Hepatocyte (in vitro differentiated cells): ENCODE data around the gene UGT1A1. TPM values are rescaled to one million over a fixed set of nuclear protein-coding genes. Genes with fewer than 3 reads are reported as not detected.

Experiments
- DNase-seq: peaks from one replicate; pipeline ENCODE4 v3.0.0-alpha.2; 2016; ENCODE audit warnings: low spot score
- H2AFZ ChIP-seq: fragments of 200-600 bp; sonication (generic); 2 replicates; pipeline ENCODE4 v1.6.0; 2016; ENCODE audit warnings: antibody characterized with exemption, mild to moderate bottlenecking
- H3K27ac ChIP-seq: fragments of 200-600 bp; sonication (generic); 2 replicates; pipeline ENCODE4 v1.5.1; 2016; ENCODE audit warnings: mild to moderate bottlenecking
- H3K27me3 ChIP-seq: fragments of 200-600 bp; sonication (generic); 2 replicates; pipeline ENCODE4 v1.6.1; 2016
- H3K36me3 ChIP-seq: fragments of 200-600 bp; sonication (generic); replicated peaks from 2 replicates; pipeline ENCODE4 v1.5.1; 2016; ENCODE audit warnings: low read depth; ENCODE audit not compliant: insufficient read depth
- H3K4me1 ChIP-seq: fragments of 200-600 bp; sonication (generic); 2 replicates; pipeline ENCODE4 v1.5.1; 2016; ENCODE audit warnings: mild to moderate bottlenecking, moderate library complexity; ENCODE audit not compliant: insufficient read depth
- H3K4me2 ChIP-seq: fragments of 200-600 bp; sonication (generic); 2 replicates; pipeline ENCODE4 v1.6.0; 2016
- H3K4me3 ChIP-seq: fragments of 200-600 bp; sonication (generic); 2 replicates; pipeline ENCODE4 v1.5.1; 2016; ENCODE audit warnings: mild to moderate bottlenecking
- H3K79me2 ChIP-seq: fragments of 200-600 bp; sonication (generic); 2 replicates; pipeline ENCODE4 v1.6.0; 2017; ENCODE audit warnings: mild to moderate bottlenecking
- H3K9me2 ChIP-seq: fragments of 200-600 bp; sonication (generic); replicated peaks from 2 replicates; pipeline ENCODE4 v1.6.0; 2017; ENCODE audit warnings: mild to moderate bottlenecking; ENCODE audit not compliant: insufficient read depth
- H3K9me3 ChIP-seq: fragments of 200-600 bp; sonication (generic); 2 replicates; pipeline ENCODE4 v1.5.1; 2016; ENCODE audit warnings: low read depth, mild to moderate bottlenecking
- H4K20me1 ChIP-seq: fragments of 200-600 bp; sonication (generic); 2 replicates; pipeline ENCODE4 v1.6.0; 2016; ENCODE audit warnings: mild to moderate bottlenecking; ENCODE audit not compliant: insufficient read depth, poor library complexity, severe bottlenecking
- EZH2 ChIP-seq: fragments of 200-600 bp; sonication (generic); IDR thresholded peaks from 2 replicates; pipeline ENCODE4 v1.6.1; 2016; ENCODE audit warnings: antibody characterized with exemption, mild to moderate bottlenecking, borderline replicate concordance
- EZH2phosphoT487 ChIP-seq: fragments of 200-600 bp; sonication (generic); IDR thresholded peaks from one replicate; pipeline ENCODE4 v1.6.1; 2018; ENCODE audit warnings: antibody characterized with exemption, mild to moderate bottlenecking, low read depth, moderate library complexity; ENCODE audit not compliant: unreplicated experiment, severe bottlenecking
- whole genome bisulfite sequencing: methylation state at CpG from one replicate; pipeline ENCODE4 v1.1.6; 2016; ENCODE audit warnings: low lambda C conversion rate; ENCODE audit errors: missing lambda C conversion rate; 5-methylcytosine and 5-hydroxymethylcytosine counted together
- polyA plus RNA-seq: library from polyadenylated mRNA; unstranded; fragments of >200 nt; fragmentation: Nextera tagmentation; extraction: Ambion mirVana; gene quantifications from 2 replicates; pipeline ENCODE4 v1.2.1, GENCODE V29; 2016
- total RNA-seq: library from RNA; depleted of rRNA; stranded (reverse); fragments of >200 nt; gene quantifications from 2 replicates; pipeline ENCODE4 v1.2.3, GENCODE V29; 2014
- TF ChIP-seq, protein P1 (sequence below): fragments of 200-600 bp; sonication (generic); IDR thresholded peaks from 2 replicates; pipeline ENCODE4 v1.5.1; 2016; ENCODE audit warnings: antibody characterized with exemption, mild to moderate bottlenecking; ENCODE audit not compliant: poor library complexity

The UGT1A1 gene
- total and polyA plus RNA-seq, 2 experiments from 2014 or later = 0.53 to 0.91 TPM

DNA sequence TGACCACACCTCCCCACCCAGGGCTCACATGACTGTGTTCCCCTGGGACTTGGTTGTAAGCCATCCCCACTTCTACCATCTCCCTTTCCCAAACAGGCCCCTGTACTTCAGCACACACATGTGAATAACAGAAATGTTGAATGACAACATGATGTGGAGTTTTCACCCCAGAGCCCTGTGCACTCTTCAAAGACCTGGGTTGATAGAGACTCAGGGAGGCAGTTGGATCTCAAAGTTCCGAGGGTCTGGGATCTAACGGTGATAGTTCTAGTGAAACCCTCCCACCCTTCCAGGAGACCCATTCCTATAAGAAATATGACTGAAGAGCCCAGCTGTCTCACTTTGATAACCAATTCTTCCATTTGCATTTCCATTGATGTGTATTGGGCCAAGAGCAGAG lies 18.0 kb downstream of the UGT1A1 start, which contains the start of gene MROH2A:
MROH2A (plus strand) TSS at position 301 of the 400 bp plus-strand sequence. CDS start 1,029 bp downstream, outside the sequence.
- H3K36me3 ChIP-seq = no peaks in the 10 kb centered on the region
- H3K4me1 ChIP-seq = no peaks in the 10 kb centered on the region
- H4K20me1 ChIP-seq = no peaks in the 10 kb centered on the region
- WGBS = 90% methylated on average over 2 of the region's 2 CpGs
- no peaks in the 10 kb centered on the region for H3K79me2 ChIP-seq
- no peak within 1 kb of the TSS for H3K4me2 ChIP-seq
- no peak within 1 kb of the TSS for H2AFZ ChIP-seq
- TF ChIP-seq EZH2 (no peak), EZH2phosphoT487 (no peak)
- TF ChIP-seq, protein P1, sequence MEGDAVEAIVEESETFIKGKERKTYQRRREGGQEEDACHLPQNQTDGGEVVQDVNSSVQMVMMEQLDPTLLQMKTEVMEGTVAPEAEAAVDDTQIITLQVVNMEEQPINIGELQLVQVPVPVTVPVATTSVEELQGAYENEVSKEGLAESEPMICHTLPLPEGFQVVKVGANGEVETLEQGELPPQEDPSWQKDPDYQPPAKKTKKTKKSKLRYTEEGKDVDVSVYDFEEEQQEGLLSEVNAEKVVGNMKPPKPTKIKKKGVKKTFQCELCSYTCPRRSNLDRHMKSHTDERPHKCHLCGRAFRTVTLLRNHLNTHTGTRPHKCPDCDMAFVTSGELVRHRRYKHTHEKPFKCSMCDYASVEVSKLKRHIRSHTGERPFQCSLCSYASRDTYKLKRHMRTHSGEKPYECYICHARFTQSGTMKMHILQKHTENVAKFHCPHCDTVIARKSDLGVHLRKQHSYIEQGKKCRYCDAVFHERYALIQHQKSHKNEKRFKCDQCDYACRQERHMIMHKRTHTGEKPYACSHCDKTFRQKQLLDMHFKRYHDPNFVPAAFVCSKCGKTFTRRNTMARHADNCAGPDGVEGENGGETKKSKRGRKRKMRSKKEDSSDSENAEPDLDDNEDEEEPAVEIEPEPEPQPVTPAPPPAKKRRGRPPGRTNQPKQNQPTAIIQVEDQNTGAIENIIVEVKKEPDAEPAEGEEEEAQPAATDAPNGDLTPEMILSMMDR = no peak
- no peaks in the 10 kb centered on the region for H3K9me2 ChIP-seq
- H3K27ac ChIP-seq = no peak within 1 kb of the TSS
- no peak for DNase-seq
- H3K9me3 ChIP-seq = no peaks in the 10 kb centered on the region
- no peaks in the 10 kb centered on the region for H3K27me3 ChIP-seq
- H3K4me3 ChIP-seq = no peak within 1 kb of the TSS

DNA sequence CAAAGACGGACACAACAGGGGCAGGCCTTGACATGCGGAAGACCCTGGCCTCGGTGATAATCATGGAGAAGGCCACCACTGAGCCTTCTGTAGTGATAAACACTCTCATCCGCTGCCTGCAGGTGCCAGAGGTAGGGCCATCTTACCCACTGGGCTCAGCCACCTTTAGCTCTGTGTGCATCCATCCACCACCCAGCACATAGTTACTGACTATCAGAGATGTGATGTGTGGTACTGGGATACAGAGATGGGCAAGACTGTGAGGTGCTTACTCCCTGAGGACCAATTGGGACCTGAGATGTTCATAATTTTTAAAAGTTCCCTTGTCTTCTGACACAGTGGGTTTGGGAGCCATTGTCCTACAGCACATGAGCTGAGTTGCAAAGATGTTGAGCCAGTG lies 19.7 kb downstream of the UGT1A1 start:
- Histone ChIP-seq H3K9me3 (no peaks in the 10 kb centered on the region), H3K4me3 (no peak overlapping the region), H3K27ac (no peak overlapping the region), H4K20me1 (no peaks in the 10 kb centered on the region), H3K9me2 (no peaks in the 10 kb centered on the region), H3K27me3 (no peaks in the 10 kb centered on the region), H3K4me2 (no peak overlapping the region), H2AFZ (no peak overlapping the region), H3K79me2 (no peaks in the 10 kb centered on the region), H3K36me3 (no peaks in the 10 kb centered on the region), H3K4me1 (no peaks in the 10 kb centered on the region)
- TF ChIP-seq EZH2phosphoT487 = no peak
- TF ChIP-seq, protein P1 = no peak
- TF ChIP-seq EZH2 = no peak
- WGBS = 89% methylated on average over 4 of the region's 4 CpGs
- DNase-seq = no peak

DNA sequence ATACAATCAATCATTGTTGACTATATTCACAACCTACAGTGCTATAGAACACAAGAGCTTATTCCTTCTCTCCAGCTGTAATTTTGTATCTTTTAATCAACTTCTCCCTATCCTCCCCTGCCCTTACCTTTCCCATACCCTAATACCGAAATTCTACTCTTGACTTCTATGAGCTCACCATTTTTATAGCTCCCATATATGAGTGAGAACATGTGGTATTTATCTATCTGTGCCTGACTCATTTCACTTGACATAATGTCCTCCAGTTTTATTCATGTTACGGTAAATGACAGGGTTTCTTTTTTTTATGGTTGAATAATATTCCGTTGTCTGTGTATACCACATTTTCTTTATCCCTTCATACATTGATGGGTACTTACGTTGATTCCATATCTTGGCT lies 20.7 kb downstream of the UGT1A1 start:
- H3K27me3 ChIP-seq = no peaks in the 10 kb centered on the region
- H3K4me1 ChIP-seq = no peaks in the 10 kb centered on the region
- WGBS = 90% methylated on average over 4 of the region's 4 CpGs
- H3K4me3 ChIP-seq = no peak overlapping the region
- no peak for TF ChIP-seq EZH2phosphoT487
- TF ChIP-seq, protein P1 = no peak
- TF ChIP-seq EZH2 = no peak
- no peaks in the 10 kb centered on the region for H3K9me2 ChIP-seq
- no peak overlapping the region for H3K4me2 ChIP-seq
- H3K27ac ChIP-seq = no peak overlapping the region
- H2AFZ ChIP-seq = no peak overlapping the region
- H3K9me3 ChIP-seq = no peaks in the 10 kb centered on the region
- no peaks in the 10 kb centered on the region for H4K20me1 ChIP-seq
- H3K36me3 ChIP-seq = no peaks in the 10 kb centered on the region
- H3K79me2 ChIP-seq = no peaks in the 10 kb centered on the region
- no peak for DNase-seq

DNA sequence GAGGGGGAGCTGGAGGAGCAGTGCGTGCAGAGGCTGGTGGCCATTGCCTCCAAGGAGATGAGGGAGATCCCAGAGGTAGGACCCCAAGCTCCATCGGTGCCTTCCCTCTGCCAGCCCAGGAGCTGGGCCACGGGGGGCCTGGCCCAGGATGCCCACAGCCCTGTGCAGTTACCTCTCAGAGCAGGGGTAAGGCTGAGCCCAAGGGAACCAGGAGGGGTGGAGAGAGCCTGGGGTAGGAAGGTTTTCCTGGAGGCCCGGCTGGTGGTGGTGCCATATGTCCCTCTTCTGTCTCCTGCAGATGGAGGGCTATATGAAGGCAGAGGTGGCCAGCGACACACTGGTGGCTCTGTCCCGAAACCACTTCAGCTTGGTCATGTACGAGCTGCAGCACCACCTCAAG lies 29.5 kb downstream of the UGT1A1 start:
- H3K9me2 ChIP-seq = no peaks in the 10 kb centered on the region
- H2AFZ ChIP-seq = no peak overlapping the region
- TF ChIP-seq EZH2 (no peak), EZH2phosphoT487 (no peak)
- TF ChIP-seq, protein P1 = no peak
- no peak overlapping the region for H3K4me3 ChIP-seq
- no peak overlapping the region for H3K27ac ChIP-seq
- 92% methylated on average over 7 of the region's 7 CpGs for WGBS
- H3K4me1 ChIP-seq = no peaks in the 10 kb centered on the region
- no peaks in the 10 kb centered on the region for H3K79me2 ChIP-seq
- H3K27me3 ChIP-seq = no peaks in the 10 kb centered on the region
- H4K20me1 ChIP-seq = no peaks in the 10 kb centered on the region
- no peaks in the 10 kb centered on the region for H3K36me3 ChIP-seq
- H3K9me3 ChIP-seq = no peaks in the 10 kb centered on the region
- no peak for DNase-seq
- H3K4me2 ChIP-seq = no peak overlapping the region
